Choroid plexus epithelial cell (primary cell): ENCODE data around the gene PTPN14.

Experiments used
- DNase-seq: peaks from one replicate; pipeline ENCODE4 v3.0.0-alpha.2; 2010; ENCODE audit warnings: low read depth
- H3K4me3 ChIP-seq: 2 replicates; pipeline ENCODE4 v1.5.1; 2011; ENCODE audit warnings: low read depth, mild to moderate bottlenecking, control low read depth, low read length, moderate library complexity
- CTCF ChIP-seq: conservative IDR thresholded peaks from 2 replicates; pipeline ENCODE4 v1.5.1; 2011; ENCODE audit warnings: low read depth, mild to moderate bottlenecking, control low read depth, inconsistent platforms, low read length, moderate library complexity

The PTPN14 gene

GRCh38 chr1:214384373-214385079 is 166.9 kb downstream of the PTPN14 start:
- no peak for TF ChIP-seq CTCF
- DNase-seq, result no peak
- H3K4me3 ChIP-seq, result no peak overlapping the region

- TF ChIP-seq CTCF, result no peak
- no peak overlapping the region for H3K4me3 ChIP-seq
- DNase-seq, result no peak
Observed at GRCh38 chr1:214383381-214384372, 167.7 kb downstream of the PTPN14 start.

GRCh38 chr1:214380986-214381695 is 170.3 kb downstream of the PTPN14 start:
- no peak for DNase-seq
- TF ChIP-seq CTCF, result no peak
- H3K4me3 ChIP-seq, result no peak overlapping the region

GRCh38 chr1:214380396-214380795 is 171.0 kb downstream of the PTPN14 start:
- no peak for TF ChIP-seq CTCF
- no peak overlapping the region for H3K4me3 ChIP-seq
- no peak for DNase-seq

GRCh38 chr1:214379236-214379970 is 172.0 kb downstream of the PTPN14 start:
- no peak for TF ChIP-seq CTCF
- DNase-seq, result no peak

GRCh38 chr1:214378492-214378891 is 172.9 kb downstream of the PTPN14 start:
- TF ChIP-seq CTCF, result no peak
- no peak overlapping the region for H3K4me3 ChIP-seq
- no peak for DNase-seq

More at GRCh38 chr1:214379236-214379970, 172.0 kb downstream of the PTPN14 start:
- no peak overlapping the region for H3K4me3 ChIP-seq
